Mucosa of descending colon (tissue), 3 donors: Measurements from ENCODE around the gene SYT12. TPM values are rescaled to one million over a fixed set of nuclear protein-coding genes. Genes with fewer than 3 reads are reported as not detected.

ENCODE experiments used
- ATAC-seq: fragments of 200-7000 bp; cut with Tn5 transposase; one replicate; pipeline ENCODE4 v1.9.1; 2020; ENCODE audit warnings: mild to moderate bottlenecking, moderate library complexity
- DNase-seq, 3 donors: peaks; one replicate each; pipeline ENCODE4 v3.0.0-alpha.2; 2020
- H3K36me3 ChIP-seq: fragments of 200-600 bp; one replicate; pipeline ENCODE4 v1.8.0; 2021; ENCODE audit warnings: low read depth, mild to moderate bottlenecking
- H3K4me1 ChIP-seq: fragments of 200-600 bp; one replicate; pipeline ENCODE4 v1.8.0; 2021; ENCODE audit warnings: low read depth, mild to moderate bottlenecking
- H3K4me3 ChIP-seq: fragments of 200-600 bp; one replicate; pipeline ENCODE4 v1.8.0; 2021; ENCODE audit warnings: mild to moderate bottlenecking
- H3K9me3 ChIP-seq: fragments of 200-600 bp; one replicate; pipeline ENCODE4 v1.8.0; 2021; ENCODE audit warnings: mild to moderate bottlenecking
- intact Hi-C, 2 donors: fragments of 100-400 bp; cut with DNase I in 1 of 2; cut with micrococcal nuclease in 1 of 2; formaldehyde crosslinking; loops; one replicate each; pipeline versions ENCODE4 v1.11.0 to v1.11.1; 2022; cut with DNase I, micrococcal nuclease
- total RNA-seq, 3 donors: library from RNA; stranded (reverse); fragmentation: NEBNext Ultra II Directional in 2 of 3; extraction: Animal tissue kit (Norgen Biotek cat#: 25700) in 2 of 3; gene quantifications; one replicate each; pipeline versions ENCODE4 v1.2.1 to v1.2.4, GENCODE V29; 2021 to 2023
- TF ChIP-seq, protein P1 (sequence below): fragments of 200-600 bp; IDR thresholded peaks from one replicate; pipeline ENCODE4 v1.8.0; 2022; ENCODE audit warnings: antibody characterized with exemption, mild to moderate bottlenecking
- donor health status: DM: no; HTN: no; CAD: no; lungs with moderate emphysema.
- donor health status: DM: no; HTN: no; CAD: no.
- donor health status: DM: no; HTN: yes; CAD: no.

The SYT12 gene
- total RNA-seq, 3 donors from 2014 or later, result 0.09 TPM; not detected in 2

DNA sequence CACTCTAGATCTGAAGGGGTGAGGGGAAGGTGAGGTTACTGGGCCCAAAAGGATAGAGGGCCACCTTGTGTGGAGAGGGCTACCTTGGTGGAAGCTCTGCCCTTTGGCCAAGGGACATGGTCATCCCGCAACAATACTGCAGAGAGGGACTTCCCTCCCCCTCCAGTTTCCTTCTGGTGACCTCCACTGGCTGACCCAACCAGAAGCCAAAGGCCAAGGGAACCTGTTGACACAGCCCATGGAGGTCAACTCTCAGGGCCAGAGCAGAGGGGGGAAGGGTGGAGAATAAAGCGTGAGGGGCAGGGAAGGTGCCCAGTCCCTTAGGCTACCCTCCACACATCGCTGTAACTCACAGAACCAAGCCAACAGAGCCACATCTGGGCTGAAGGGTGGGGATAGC, 18.7 kb downstream of the SYT12 start:
- Histone ChIP-seq H3K4me3 (no peak overlapping the region), H3K9me3 (no peaks in the 10 kb centered on the region), H3K4me1 (no peaks in the 10 kb centered on the region), H3K36me3 (no peaks in the 10 kb centered on the region)
- intact Hi-C loops, result no loop called here
- no peak for ATAC-seq
- no peak for DNase-seq
- TF ChIP-seq, protein P1, sequence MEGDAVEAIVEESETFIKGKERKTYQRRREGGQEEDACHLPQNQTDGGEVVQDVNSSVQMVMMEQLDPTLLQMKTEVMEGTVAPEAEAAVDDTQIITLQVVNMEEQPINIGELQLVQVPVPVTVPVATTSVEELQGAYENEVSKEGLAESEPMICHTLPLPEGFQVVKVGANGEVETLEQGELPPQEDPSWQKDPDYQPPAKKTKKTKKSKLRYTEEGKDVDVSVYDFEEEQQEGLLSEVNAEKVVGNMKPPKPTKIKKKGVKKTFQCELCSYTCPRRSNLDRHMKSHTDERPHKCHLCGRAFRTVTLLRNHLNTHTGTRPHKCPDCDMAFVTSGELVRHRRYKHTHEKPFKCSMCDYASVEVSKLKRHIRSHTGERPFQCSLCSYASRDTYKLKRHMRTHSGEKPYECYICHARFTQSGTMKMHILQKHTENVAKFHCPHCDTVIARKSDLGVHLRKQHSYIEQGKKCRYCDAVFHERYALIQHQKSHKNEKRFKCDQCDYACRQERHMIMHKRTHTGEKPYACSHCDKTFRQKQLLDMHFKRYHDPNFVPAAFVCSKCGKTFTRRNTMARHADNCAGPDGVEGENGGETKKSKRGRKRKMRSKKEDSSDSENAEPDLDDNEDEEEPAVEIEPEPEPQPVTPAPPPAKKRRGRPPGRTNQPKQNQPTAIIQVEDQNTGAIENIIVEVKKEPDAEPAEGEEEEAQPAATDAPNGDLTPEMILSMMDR, result no peak

DNA sequence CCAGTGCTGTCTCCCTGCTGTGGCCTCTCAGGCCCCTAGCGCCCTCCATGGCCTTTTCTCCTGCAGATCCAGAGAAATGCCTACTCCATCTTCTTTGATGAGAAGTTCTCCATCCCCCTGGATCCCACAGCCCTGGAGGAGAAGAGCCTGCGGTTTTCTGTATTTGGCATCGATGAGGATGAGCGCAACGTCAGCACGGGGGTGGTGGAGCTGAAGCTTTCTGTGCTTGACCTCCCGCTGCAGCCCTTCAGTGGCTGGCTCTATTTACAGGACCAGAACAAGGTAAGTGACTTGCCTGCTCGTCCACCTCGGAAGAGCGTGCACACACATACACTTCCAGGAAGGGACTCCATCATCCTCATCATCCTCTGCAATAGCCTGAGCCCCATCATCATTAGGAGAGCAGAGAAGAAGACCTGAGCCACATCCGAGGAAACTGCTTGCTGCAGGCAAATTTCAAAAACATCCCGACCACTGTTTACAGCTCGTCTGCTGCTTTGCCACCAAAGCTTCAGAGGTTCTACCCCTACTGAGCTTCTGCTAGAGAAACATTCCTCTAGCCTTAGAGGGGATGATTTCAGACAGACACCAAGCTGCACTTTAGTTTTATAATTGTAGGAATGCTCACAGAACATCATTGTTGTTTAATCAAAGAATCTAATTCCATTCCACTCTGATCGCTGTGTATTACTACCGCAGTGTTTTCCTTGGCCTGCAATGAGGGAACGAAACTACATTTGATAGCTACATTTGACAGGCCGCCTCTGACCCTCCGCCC, 20.8 kb downstream of the SYT12 start:
- no peaks in the 10 kb centered on the region for H3K4me1 ChIP-seq
- DNase-seq (no peak), ATAC-seq (no peak)
- no peak overlapping the region for H3K4me3 ChIP-seq
- TF ChIP-seq, protein P1, result no peak
- intact Hi-C loops, result no loop called here
- H3K36me3 ChIP-seq, result no peaks in the 10 kb centered on the region
- no peaks in the 10 kb centered on the region for H3K9me3 ChIP-seq

DNA sequence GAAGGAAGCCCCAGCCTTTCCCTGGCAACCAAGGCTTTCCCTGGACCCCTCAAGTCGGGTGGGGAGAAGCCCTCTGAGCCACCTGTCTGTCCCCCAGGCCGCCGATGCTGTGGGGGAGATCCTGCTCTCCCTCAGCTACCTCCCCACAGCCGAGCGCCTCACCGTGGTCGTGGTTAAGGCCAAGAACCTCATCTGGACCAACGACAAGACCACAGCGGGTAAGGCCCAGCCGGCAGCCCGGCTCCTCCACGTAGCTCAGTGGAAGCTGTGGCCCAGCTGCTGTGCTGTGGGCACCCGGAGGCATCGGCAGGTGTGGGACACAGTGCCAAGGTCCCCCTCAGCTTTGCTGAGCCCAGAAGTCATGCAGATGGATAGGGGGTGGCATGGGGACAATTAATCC, 21.6 kb downstream of the SYT12 start:
- no peak overlapping the region for H3K4me3 ChIP-seq
- H3K4me1 ChIP-seq, result no peaks in the 10 kb centered on the region
- TF ChIP-seq, protein P1, result no peak
- H3K36me3 ChIP-seq, result no peaks in the 10 kb centered on the region
- ATAC-seq, result no peak
- no peaks in the 10 kb centered on the region for H3K9me3 ChIP-seq
- intact Hi-C loops, result no loop called here
- DNase-seq, result no peak

DNA sequence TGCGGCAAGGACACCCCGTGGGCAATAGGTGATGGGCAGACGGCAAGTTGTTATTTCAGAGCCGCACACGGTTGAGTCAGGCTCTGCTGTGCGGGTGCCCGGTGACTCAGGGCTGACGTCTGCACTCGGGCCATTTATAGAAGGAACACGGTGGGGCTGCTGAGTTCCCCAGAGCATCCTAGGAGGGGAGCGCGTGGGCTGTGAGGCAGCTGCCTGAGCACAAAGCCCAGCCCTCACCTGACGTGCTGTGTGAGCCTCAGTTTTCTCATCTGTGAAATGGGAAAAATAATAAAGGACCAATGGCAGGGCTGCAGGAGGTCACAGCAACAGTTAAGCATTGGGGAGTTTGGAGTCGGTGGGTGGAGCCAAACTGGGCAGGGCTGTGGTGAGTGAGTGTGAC, 22.4 kb downstream of the SYT12 start:
- Histone ChIP-seq H3K36me3 (no peaks in the 10 kb centered on the region), H3K4me1 (no peaks in the 10 kb centered on the region), H3K9me3 (no peaks in the 10 kb centered on the region), H3K4me3 (no peak overlapping the region)
- intact Hi-C loops, result no loop called here
- DNase-seq (no peak), ATAC-seq (peak; percentile 17)
- TF ChIP-seq, protein P1, result no peak

DNA sequence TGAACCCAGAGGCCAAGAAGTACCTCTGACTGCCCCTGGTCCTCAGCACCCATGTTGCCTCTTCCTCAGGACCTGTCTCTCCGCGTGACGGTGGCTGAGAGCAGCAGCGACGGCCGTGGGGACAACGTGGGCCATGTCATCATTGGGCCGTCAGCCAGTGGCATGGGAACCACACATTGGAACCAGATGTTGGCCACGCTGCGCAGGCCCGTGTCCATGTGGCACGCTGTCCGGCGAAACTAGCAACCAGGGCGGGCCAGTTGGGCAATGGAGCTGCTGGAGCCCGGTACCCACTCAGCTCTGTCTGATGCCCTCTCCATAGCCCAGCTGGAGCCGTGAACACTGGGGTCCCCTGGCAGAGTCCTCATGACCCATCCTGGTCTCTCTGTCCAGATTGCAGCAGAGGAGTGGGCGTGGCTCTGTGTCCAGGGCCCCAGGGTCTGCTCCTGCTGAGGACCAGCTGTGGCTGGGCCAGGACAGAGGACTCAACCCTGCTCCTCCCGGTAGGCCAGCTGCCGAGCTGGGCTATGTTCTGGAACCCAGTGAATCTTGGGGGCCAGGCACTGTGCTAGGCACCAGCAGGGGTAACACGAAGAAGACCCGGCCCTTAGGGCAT, 25.7 kb downstream of the SYT12 start:
- H3K4me3 ChIP-seq, result no peak overlapping the region
- no peaks in the 10 kb centered on the region for H3K36me3 ChIP-seq
- TF ChIP-seq, protein P1, result no peak
- H3K4me1 ChIP-seq, result no peaks in the 10 kb centered on the region
- ATAC-seq (no peak), DNase-seq (no peak)
- intact Hi-C loops, result no loop called here
- no peaks in the 10 kb centered on the region for H3K9me3 ChIP-seq
